Ovary (tissue), 3 donors: ENCODE results near the gene MDM2.

Experiments used
- EP300 ChIP-seq: sonication (generic); formaldehyde crosslinking; IDR thresholded peaks from one replicate; pipeline ENCODE4 v1.6.1; 2017; ENCODE audit warnings: antibody characterized with exemption
- TF ChIP-seq, protein P1 (sequence below), 3 donors: fragments of 450-650 bp in 2 of 3; fragments of 200-600 bp in 1 of 3; IDR thresholded peaks; one replicate each; pipeline versions ENCODE4 v1.5.1 to v1.8.0; 2016 to 2022; ENCODE audit warnings: antibody characterized with exemption in 3 of 3, mild to moderate bottlenecking in 1 of 3
- donor health status: DM: no; HTN: no; CAD: no.

DNA sequence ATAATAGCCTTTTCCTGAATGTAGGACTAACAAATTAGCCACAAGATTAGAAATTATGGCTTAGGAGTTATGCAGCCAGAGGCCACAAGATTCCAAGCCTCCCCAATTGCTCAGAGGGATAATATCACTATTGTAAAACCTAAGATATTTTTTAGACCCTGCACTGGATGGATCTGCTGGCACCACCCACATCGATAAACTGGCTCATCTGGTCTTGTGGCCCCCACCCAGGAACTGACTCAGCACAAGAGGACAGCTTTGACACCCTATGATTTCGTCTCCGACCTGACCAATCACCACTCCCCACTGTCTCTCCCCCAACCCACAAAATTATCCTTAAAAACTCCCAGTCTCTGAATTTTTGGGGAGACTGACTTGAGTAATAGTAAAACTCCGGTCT lies 70.3 kb downstream of the MDM2 start:
- TF ChIP-seq, protein P1, sequence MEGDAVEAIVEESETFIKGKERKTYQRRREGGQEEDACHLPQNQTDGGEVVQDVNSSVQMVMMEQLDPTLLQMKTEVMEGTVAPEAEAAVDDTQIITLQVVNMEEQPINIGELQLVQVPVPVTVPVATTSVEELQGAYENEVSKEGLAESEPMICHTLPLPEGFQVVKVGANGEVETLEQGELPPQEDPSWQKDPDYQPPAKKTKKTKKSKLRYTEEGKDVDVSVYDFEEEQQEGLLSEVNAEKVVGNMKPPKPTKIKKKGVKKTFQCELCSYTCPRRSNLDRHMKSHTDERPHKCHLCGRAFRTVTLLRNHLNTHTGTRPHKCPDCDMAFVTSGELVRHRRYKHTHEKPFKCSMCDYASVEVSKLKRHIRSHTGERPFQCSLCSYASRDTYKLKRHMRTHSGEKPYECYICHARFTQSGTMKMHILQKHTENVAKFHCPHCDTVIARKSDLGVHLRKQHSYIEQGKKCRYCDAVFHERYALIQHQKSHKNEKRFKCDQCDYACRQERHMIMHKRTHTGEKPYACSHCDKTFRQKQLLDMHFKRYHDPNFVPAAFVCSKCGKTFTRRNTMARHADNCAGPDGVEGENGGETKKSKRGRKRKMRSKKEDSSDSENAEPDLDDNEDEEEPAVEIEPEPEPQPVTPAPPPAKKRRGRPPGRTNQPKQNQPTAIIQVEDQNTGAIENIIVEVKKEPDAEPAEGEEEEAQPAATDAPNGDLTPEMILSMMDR (IDR thresholded peaks at IDR 0.05): no peak
- no peak for TF ChIP-seq EP300
